HG02588 (cell line): Measurements from ENCODE around the gene DDX42.
A peak's percentile ranks its signal among the peaks of the same experiment; 100 is the strongest.

Experiments
- ATAC-seq: cut with Tn5 transposase; IDR thresholded peaks from one replicate; pipeline ENCODE4 v1.9.1; 2021; ENCODE audit warnings: mild to moderate bottlenecking, moderate library complexity; ENCODE audit not compliant: unreplicated experiment

DDX42 gene

DNA sequence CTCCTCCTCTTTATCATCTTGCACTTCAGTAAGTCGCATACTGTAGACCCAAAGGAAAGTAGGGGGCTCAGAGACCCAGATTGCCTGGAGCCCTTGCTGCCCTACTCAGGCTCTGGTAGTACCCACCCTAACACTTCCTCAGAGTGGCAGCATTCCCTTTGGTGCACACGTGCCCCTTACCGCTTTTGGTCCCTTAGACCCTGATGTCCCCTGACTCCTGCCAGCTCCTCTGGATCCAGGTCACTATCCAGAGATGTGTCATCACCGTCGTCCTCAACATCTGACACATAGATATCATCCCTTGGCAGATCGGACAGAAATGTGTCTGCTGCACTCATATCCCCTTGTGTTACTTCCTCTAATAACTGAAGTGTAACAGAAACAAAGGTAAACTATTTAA, 47.8 kb downstream of the DDX42 start:
- ATAC-seq, result no peak

DNA sequence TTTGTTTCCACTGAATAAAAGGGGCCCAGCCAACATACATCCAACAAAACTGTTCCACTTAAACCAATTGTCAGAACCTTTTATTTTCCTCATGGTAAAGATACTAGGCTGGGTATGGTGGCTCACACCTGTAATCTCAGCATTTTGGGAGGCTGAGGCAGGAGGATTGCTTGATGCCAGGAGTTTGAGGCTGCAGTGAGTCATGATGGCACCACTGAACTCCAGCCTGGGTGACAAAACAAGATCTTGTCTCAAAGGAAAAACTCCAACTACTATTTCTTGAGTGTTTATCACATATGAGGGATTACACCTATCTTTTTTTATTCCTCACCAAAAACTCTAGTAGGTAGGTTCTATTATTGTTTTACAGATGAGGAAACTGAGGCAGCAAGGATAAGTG, 48.6 kb downstream of the DDX42 start:
- no peak for ATAC-seq

DNA sequence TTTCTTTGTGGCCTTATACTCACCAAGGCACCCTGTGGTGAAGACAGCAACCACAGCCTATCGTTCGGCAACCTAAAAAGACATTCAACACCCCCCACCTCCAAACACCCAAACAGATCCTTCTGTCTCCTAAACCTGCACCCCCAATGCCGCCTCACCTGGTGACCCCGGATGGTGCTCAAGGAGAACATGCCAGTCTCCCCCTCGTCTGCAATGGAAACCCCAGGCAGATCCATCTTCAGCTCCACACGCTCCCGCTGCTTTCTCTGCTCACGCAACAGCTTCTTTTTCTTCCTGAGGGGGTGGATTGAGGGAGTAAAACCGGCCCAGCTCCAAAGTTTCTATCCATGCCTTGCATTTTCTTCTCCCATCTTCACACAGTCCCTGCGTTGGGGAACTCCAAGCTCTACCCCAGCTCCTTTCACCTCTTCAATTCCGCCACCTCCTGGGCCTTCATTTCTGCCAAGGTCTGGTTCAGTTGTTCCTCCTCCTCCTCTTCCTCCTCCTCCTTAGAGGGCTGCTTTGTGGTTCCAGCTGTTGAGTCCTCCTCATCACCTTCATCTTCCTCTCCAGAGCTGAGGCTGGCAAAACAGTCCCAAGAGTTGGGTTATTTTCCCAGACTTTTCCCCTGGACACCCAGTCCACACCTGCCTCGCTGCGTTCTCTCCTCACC, 49.8 kb downstream of the DDX42 start:
- ATAC-seq, result no peak

DNA sequence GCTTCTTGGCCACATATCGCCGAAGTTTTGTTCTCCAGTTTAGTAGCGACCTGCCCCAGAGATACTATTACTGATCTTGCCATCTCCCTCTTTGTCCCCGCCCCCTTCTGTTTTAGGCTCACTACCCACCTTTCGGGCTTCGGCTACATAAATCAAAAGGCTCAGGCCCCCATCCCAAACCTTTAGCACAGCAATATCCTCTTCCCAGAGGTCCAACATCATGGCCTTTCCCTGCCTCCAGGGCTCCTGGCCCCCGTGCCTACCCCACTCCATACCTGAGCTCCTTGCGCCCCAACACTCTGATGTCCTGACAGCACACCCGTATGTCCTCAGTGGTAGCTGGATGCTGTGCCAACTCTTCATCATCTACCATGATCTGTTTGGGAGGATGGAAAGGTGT, 50.4 kb downstream of the DDX42 start:
- no peak for ATAC-seq

DNA sequence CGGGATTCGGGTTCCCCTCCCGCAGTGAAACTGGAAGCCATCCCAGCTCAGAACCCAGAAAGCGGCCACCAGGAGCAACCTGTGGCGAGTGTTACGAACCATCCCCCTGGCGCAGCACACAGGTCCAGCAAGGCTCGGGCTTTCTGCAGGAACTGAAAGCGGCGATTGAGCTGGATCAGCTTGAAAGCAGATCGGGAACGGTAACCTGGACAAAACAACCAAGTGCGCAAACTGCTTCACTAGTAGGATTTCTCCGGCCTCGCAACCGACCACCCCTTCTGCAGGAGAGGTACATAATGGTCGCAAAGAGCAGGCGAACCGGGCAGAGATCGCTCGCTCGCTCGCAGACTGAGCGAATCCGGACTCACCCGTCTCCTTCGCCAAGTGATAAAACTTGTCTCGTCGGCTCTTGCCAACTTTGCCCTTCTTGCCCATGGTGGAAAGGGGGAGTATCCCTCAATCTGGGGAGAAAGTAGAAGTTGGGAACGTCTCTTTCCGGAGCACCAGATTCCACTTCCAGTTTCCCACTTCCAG, 52.6 kb downstream of the DDX42 start:
- no peak for ATAC-seq

DNA sequence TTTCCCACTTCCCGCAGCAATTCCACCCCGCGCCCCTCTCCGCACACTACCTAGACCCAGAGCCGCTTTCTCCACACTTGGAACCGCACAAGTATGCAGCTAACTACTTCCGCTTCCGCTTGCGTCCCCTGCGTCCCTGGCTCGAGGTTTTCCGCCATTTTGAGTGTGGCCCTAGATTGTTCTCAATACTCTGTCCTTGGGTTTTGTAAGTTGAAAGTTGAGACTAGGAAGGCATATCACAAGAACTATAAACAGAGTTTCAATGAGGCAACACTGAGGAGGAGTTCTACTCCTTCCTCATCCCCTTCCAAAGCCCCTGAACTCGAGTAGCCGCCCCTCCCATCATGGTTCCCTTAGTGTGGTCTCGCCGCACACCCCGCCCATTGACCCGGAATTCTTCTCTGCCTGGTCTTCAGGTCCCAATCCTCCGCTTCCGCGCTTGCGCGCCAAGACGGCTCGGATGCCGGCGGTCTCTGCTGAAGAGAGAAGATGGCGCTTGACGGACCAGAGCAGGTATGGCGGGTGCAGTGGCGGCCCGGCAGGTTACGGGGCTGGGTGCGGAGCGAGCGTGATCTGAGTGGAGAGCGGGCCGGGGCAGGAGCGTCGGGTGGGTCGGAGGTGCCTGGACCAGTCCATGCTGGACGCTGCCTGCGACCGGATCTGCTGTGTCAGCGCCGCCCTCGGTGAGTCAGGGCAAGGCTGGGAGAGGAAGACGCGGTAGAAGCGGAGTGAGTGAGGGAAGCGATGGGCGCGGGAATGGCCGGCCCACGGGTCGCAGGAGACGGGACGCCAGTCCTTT, 53.2 kb downstream of the DDX42 start, which contains the start of the genes FTSJ3 and PSMC5:
Gene FTSJ3 (minus strand): TSS at position 662 of the 799 bp plus-strand sequence. CDS start 761 bp downstream, outside the sequence.
Gene PSMC5 (plus strand): TSS at position 430 of the 799 bp plus-strand sequence. CDS start 60 bp downstream, at position 490.
- ATAC-seq, result peak; percentile 85

DNA sequence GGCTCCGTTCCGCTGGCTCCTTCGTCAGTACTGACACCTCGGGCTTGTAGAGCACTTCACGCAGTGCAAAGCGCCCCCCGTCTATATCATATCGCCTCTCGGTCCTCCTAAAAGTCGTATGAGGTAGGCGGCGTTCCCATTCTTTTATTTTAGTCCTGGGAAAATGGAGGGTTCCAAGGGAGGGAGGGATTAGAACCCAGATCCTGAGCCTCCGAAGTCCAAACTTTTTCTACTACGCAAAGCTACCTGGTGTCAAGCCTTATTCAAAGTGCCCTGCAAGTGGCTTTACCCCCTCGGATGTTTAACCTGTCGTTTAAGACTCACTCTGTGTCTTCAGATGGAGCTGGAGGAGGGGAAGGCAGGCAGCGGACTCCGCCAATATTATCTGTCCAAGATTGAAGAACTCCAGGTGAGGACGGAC, 53.8 kb downstream of the DDX42 start:
- no peak for ATAC-seq

DNA sequence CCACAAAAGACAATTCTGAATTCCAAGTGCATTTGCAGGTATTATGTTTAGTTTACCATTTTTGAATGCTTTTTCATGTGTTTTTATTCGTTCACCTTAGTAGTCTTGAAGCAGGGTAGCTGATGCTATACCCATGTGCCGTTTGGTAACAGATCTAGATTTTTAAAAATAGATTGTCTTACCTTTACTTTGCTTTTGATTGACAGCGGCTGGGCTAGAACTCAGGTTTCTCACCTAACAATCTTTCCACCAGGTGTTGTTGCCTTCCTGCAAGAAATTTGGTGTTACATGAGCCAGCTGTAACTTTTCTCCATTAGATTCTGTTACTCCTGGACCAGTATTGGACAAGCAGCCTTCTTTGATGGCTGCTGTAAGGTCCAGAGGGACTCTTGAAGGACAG, 55.0 kb downstream of the DDX42 start:
- ATAC-seq, result no peak

DNA sequence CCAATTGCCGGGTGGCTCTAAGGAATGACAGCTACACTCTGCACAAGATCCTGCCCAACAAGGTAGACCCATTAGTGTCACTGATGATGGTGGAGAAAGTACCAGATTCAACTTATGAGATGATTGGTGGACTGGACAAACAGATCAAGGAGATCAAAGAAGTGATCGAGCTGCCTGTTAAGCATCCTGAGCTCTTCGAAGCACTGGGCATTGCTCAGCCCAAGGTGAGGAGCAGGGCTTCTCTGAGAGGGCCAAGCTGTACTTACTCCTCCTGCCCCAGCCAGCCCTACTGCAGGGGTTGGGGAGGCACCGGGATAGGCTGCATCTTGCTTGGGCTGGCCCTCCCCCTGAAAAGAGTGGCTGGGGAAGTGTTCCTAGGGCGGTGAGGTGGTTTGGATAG, 56.3 kb downstream of the DDX42 start:
- no peak for ATAC-seq

DNA sequence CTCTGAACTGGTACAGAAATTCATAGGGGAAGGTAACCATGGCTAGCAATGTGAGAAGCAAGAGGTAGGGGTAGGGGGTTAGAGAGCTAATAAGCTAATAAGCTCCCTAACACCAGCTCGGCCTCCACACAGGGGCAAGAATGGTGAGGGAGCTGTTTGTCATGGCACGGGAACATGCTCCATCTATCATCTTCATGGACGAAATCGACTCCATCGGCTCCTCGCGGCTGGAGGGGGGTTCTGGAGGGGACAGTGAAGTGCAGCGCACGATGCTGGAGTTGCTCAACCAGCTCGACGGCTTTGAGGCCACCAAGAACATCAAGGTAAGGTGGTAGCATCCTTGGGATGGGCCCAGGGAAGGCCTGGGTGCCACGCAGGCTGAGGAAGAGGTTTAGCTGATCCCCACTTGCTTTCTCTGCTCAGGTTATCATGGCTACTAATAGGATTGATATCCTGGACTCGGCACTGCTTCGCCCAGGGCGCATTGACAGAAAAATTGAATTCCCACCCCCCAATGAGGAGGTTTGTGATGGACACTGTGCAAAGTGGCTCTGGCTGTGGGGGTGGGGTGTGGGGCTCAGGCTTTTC, 57.0 kb downstream of the DDX42 start:
- no peak for ATAC-seq

DNA sequence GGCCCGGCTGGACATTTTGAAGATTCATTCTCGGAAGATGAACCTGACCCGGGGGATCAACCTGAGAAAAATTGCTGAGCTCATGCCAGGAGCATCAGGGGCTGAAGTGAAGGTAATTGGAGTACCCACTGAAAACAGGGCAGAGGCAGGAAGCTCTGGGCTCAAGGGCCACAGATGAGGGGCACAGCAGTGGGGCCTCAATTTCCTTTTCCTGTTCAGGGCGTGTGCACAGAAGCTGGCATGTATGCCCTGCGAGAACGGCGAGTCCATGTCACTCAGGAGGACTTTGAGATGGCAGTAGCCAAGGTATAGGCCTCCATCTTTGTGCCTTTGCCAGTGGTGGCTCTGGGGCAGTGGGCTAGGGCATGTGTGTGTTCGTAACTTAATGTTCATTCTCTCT, 57.5 kb downstream of the DDX42 start:
- ATAC-seq, result no peak

DNA sequence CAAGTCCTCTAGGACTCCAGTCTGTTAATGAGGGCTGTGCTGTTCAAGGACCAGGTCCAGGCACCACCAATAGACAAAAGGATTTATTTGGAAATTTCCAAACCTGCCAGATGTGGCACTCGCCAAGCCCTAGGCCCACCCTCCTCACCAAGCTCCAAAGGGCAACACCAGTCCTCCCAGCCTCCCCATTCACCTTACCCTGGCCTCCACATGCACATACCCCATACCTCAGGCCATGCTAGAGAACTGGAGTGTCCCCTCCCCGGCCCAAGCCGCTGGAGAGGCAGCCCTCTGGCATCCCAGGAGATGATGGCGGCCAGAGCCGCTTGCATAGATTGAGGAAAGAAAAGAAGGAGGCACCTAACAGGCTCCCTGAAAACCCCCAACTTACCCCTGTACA, 58.0 kb downstream of the DDX42 start:
- ATAC-seq, result no peak

DNA sequence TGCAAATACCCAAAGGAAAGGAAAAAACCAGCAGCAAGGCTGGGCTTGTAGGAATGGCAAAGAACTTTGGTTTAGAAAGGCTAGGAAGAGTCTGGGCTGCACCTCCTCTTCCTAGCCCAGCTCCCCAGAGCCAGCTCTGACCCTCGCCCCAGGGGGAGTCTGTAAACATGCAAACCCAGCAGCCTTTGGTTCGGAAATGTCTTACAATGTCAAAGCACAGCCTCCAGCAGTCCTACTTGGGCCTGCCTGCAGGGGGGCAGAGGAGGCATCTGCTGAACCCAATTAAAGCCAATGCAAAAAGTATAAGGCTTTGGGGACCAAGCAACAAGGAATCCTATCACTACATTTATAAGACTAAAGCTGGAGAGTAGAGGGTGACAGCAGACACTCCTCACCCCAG, 58.5 kb downstream of the DDX42 start:
- no peak for ATAC-seq

DNA sequence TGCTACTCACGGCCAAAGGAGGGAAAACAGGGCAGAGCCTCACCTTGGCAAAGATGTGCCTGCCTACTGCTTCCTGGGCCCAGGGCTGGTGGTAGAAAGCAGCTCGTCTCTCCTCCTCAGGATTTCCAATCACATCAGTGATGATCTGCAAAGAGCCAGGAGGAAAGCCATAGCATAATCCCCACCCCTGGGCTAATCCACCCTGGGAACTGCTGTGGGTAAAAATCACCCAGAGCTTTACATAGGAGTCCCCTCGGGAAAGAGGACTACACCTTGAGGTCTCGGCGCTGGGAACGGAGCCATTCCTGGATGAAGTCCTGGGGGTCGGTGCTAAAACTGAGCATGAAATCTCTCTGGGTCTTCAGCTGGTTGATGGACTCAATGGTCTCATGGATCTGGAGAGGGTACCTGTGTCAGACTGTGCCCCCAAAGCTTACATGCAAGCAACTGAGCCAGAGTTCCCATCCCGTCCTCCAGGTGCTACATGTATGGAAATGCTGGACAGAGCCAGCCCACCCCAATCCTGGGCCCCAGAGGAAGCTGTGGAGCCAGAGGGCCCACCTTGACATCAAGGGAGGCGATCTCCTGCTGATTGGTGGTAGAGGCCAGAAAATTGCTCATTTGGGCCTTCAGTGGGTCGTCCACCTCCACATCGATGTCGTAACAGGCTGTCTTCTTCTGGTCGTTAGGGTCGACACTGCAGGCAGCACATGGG, 59.2 kb downstream of the DDX42 start:
- no peak for ATAC-seq

DNA sequence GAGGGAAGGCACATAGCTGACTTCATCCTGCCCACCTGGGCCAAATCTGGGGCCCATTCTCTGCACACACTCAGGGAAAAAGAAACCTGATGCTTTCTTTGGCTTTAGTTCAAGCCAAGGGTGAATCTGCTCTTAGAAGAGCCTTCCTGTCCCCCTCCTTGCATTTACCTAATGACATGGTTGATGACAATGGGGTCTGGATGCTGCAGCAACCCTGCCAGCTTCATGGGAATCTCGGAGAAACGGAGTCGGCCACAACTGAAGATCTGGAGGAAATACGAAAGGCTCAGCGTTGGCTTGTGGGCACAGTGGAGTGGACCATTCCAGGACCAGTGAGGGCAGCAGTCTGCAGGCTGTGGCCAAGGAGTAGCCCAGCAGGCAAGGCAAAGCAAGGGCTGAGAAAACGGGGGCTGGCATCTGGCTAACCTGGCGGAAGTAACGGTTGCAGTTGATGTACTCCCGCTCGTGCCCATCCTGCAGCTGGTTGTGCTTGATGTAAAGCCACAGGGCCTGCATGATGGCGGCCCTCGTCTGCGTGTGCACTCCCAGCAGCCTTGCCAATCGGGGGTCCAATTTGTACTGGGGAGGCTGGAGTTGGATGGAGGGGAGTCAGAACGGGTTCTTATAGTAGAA, 59.9 kb downstream of the DDX42 start:
- no peak for ATAC-seq

DNA sequence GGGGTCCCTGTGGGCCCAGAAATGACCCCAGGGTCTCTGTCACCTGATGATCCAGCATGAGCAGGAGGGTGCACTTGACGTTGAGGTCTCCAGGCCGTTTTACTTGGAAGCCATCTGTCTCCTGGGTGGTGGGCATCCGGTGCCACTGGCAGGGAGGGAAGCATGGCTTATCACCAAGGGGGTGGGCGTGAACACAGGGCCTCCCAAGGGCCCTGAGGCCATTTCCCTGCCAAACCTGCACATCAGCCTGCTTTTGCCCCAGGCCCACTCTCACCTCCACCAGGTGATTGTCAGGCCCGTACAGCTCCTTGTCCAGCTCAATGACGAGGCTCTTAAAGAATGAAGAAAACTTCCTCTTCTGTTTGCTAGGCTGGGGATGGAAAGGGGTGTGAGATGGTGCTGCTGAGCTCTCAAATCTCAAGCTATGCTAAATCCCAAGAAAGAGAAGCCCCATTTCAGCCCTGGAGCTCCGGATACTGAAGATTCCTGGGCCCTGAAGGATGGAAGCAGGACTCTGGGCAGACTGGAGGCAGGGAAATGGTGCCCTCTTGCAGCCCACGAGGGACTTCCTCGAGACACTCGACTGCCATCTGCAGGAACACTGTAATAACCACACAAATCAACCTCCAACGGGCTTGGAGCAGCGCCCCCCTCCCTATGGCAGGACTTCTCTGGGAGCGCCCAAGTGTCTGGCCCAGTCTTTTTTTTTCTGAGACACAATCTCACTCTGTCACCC, 60.6 kb downstream of the DDX42 start:
- no peak for ATAC-seq

DNA sequence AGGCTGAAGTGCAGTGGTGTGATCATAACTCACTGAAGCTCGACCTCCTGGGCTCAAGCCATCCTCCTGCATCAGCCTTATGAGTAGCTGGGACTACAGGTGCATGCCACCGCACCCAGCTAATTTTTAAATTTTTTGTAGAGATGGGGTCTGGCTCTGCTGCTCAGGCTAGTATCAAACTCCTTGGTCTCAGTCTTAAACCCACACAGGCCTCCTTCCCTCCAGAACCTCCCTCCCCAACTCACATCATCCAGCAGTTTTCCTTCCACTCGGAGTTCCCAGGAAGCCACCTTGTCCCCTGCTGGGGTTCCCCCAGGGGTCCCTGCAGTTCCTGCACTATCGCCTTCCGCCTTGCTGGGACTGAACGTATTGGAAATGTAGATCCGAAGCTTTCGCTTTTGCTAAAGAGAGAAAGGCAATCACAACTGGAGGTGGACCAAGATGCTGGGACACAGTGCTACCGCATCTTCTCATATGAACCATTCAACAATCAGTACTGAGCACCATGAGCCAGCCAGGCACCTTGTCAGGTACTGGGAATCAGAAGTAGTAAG, 61.3 kb downstream of the DDX42 start:
- no peak for ATAC-seq

DNA sequence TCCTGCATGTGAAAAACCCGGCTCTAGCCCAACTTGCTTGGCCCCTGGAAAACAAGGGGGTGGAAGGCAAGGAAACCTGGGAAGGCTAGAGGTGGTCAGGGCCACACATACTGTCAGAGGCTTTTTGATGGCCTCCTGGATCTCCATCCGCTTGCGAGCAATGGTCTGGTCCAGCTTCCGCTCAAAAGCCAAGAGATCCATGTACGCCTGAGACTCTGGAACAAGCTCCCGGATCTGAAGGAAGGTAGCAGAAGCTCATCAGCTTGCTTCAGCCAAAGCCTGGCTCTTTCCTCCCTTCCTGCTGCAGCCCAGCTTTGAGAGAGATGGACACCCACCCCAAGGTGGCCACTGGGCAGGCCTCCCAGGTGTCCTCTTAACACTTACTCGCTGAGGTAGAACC, 62.8 kb downstream of the DDX42 start:
- ATAC-seq, result no peak

DNA sequence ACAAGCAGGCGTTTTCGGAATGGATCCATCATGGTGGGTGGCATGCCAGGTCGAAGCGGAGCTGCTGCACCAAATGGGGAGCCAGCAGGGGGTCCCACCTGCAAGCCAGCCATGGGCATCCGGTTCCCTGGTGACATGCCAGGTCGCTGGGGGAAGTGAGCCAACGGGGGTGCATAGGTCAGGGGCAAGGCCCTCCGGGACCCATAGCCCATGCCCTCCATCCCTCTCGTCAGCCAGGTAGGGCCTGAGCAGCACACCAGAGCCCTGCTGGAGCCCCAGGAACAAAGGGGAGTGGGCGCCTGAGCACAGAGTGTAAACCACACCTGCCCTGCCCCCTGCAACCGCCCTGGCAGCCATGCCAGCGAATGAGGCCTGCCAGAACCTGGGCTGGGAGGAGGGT, 63.5 kb downstream of the DDX42 start:
- no peak for ATAC-seq
